Islet of Langerhans (tissue), 1 donor: ENCODE measurements around the gene WWTR1.

Experiments used
- FAIRE-seq: peaks from one replicate; lab custom pipeline; 2011; peaks lifted over from hg19 to GRCh38; lab: Jason Lieb, UNC

Gene WWTR1

DNA sequence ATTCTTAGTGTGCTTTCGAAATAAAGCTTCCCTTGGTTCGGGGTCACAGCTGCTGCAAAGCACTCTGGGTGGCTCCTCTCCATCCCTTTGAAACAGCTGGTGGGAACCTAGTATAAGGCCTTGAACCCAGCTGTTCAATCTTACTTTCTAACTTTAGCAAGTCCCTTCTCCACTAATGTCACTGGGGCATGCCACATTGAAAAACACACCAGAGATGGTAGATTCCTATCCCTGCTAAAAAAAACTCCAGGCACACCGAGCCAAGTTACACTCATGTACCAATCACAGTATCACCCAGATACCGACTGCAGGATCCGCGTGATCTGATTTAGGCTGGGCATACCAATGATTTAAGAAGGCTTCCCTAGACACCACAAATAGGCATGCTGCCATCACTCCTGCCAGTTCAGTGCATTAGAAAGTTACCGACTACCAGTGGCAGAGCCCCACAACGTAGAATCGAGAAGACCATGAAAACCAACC, 65.0 kb downstream of the WWTR1 start:
- no peak for FAIRE-seq

- FAIRE-seq, result no peak
Measured at GRCh38 chr3:149590691-149591441, 67.0 kb downstream of the WWTR1 start.

DNA sequence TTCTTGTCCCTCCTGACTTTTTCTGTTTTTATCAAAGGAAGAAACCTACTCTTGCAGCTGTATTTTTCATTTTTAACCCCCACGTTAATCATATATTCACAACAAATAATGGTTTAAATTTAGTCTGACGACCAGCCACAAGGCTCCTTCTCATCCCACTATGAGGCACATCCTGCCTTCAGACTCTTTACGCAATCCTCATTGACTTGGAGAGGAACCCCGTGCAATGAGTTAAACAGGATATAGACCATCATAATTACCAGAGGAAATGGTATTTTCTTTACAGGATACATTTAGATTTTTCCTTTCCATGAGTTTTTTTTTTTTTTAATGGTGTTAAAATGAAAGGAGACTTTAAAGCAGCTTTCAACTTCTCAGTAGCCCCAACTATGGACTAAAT, 68.5 kb downstream of the WWTR1 start:
- FAIRE-seq, result no peak

DNA sequence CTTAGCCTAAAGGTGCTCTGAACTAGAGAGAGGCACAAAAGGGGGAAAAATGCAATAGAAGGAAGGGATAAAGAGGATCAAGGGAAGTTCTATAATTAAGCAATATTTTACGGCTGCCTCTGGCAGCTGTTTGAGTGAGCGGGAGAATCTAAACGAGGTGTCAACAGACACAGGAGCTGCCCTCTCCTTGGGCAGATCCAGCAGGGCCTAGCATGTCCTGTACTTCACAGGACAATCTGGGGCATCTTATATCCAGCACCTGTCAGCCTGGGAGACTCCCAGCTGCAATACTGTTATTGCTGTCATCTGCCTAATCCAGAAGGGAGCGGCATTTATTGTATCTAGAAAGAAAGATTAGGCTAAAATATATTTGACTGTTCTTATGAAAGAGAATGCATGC, 68.9 kb downstream of the WWTR1 start:
- FAIRE-seq, result no peak

DNA sequence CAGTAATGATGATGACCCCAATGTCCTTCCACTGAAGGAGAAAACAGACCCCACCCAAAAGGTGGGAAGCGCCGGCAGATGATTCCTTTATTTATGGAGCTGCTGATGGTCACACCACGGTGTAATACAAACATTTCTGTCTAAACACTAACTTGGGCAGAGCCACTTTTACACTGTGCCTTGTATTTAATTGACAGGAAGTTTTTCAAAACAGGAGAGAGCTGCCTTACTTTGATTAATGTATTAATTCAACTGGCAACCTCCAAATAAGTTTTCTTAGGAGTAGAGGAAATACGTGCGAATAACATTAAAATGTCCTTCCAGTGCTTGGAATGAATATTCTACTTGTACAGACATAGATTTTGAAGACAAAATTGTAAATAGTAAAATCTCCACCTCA, 70.4 kb downstream of the WWTR1 start:
- no peak for FAIRE-seq

DNA sequence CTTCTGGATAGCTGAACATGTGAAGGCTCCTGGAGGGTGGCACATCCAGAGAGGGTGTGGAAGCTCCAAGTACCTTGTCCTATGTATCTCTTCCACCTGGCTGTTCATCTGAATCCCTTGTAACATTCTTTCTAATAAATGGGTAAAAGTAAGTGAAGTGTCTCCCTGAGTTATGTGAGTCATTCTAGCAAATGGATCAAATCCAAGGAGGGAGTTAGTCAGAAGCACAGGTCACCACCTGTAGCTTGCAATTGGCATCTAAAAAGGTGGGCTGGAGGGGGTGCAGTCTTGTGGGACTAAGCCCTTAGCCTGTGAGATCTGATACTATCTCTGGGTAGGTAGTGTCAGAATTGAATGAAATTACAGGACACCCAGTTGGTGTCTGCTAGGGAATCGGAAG, 71.0 kb downstream of the WWTR1 start:
- FAIRE-seq, result no peak

DNA sequence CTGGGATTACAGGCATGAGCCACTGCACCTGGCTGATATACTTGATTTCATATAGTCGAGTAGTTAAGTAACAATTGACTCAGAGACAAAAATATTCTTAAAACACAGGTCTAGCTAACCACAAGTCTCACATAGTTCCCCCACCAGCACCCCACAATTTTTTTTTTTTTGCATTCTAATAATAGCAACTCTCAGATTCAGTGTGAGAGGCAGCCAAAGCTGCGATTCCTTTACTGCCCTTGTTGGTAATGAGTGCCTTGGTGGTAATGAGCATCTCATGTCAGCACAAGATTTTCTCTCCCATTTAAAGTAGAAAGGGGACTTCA, 72.5 kb downstream of the WWTR1 start:
- no peak for FAIRE-seq

- no peak for FAIRE-seq
Measured at GRCh38 chr3:149583921-149584635, 73.7 kb downstream of the WWTR1 start.

- no peak for FAIRE-seq
Measured at GRCh38 chr3:149582395-149582794, 75.4 kb downstream of the WWTR1 start.

GRCh38 chr3:149581681-149582370, 76.0 kb downstream of the WWTR1 start:
- peak; percentile 21 for FAIRE-seq

- no peak for FAIRE-seq
Measured at GRCh38 chr3:149581248-149581647, 76.6 kb downstream of the WWTR1 start.

GRCh38 chr3:149579838-149580542, 77.8 kb downstream of the WWTR1 start:
- FAIRE-seq, result no peak

DNA sequence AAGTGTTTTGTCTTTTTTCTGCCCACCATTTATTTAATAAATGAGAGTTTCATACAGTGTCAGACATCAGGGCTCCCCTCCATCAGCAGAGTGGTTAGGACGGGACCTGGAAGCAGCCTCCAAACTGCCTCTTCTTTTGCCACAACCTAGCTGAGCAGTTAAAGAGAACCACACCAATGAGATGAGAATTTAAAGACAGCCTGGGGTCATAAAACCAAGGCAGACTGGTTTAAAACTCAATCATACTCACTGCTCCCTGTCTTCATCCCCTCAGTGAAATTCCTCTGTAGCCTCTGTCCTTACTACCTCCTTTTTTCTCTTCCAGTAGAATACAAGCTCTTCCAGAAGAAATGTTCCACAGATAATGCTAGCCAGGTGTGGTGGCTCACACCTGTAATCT, 78.7 kb downstream of the WWTR1 start:
- FAIRE-seq, result no peak

DNA sequence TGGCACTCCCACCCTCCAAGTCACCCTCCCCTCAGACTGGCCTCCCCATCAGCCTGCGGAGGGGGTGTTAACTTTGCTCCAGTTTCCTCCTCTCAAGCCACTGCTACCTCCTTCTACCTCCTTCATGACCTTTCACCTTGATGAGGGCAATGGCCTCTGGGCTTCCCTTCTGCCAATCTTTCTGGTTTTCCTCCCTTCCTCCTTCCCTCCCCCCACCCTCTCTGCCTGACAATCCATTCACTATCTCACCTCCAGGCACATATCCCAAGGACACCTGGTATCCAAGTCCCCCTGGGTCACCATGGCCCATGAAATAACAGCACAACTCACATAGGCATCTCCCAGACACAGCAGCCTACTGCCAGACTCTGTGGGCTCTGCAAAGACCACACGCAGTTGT, 80.0 kb downstream of the WWTR1 start:
- FAIRE-seq, result no peak

GRCh38 chr3:149575961-149576564, 81.8 kb downstream of the WWTR1 start:
- FAIRE-seq, result no peak

DNA sequence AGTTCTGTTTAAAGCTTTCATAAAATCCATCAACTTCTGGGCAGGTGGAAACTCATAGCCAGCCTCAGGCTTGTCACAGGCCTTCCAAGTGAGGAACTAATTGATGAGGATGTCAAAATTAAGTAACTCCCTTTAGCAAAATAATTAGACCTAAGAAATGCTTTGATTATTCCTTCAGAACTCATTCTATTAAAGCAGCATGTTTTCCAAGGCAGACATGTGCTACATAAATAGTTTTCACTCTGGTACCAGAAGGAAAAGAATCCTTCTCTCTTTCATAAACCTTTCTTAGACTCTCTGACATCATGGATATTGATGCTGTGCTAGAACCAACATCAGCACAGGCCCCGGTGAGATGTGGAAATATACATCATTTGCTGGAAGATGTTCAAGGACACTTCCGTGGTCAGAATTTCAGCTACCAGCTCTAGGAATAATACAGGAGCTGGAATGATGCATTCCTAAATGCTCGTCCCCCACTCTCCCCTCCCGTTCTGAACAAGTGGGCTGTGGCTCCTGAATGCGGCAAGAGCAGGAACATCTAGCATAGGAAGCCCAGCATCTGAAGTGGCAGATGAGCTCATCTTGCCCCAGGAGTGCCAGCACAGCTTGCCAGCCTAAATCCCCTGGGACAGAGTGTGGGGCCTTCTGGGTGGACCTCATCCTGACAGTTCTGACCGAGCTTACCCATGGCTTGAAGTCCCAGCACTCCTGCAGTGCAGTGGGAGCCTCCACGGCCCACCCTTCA, 82.4 kb downstream of the WWTR1 start:
- FAIRE-seq, result no peak

DNA sequence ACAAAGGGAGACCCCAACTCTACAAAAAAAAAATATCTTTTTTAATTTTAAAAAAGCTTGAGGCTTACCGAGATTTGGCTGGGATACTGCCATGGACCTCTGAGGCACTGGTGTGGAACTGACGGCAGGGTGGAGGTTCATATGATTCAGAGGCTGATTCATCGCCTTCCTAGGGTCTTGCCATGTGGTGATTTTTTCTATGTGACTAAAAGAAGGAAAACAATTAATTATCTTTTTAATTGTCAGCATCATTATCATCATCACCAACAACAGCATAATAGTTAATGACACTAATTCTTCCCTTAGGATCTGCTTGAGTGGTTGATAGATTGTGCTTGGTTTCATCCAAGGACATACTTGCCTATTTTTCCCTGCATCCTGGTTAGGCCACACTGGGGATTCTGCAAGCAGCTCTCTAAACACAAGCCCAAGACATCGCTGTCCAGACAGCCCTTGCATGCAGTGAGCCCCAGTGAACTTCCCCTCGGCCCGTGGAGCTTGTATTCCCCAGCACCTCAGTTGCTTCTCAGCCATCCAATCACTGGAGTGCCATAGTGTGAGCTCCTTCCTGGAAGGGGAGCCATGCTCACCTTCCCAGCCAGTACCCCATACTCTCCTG, 84.9 kb downstream of the WWTR1 start:
- FAIRE-seq, result no peak

DNA sequence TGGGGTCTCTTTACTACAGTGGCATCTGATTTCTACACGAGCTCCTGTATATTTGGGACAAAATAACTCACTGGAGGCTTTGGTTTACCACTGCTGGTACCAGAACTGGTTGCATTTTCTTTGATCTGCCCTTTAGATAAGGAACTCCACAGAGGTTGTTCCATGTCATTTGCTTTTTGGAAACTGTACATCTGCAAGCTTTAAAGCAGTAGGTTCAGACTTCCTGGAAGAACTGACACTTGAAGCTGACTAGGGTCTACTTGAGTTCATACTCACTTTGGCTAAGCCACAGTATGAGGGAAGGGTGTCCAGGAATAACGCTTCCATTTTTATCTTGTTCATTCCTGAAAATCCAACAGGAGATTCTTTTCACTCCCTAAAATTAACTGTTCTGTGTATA, 86.4 kb downstream of the WWTR1 start:
- FAIRE-seq, result no peak

- FAIRE-seq, result no peak
Measured at GRCh38 chr3:149570016-149570415, 87.8 kb downstream of the WWTR1 start.

- no peak for FAIRE-seq
Measured at GRCh38 chr3:149567381-149567780, 90.4 kb downstream of the WWTR1 start.
